Epithelial cell of proximal tubule (primary cell): ENCODE results near the gene FOXC1. TPM values are rescaled to one million over a fixed set of nuclear protein-coding genes. Genes with fewer than 3 reads are reported as not detected.

Experiments
- DNase-seq: peaks from one replicate; pipeline ENCODE4 v3.0.0-alpha.2; 2011; ENCODE audit warnings: low read depth
- H3K4me3 ChIP-seq: 2 replicates; pipeline ENCODE4 v1.5.1; 2011; ENCODE audit warnings: low read depth, mild to moderate bottlenecking, low read length
- CTCF ChIP-seq: conservative IDR thresholded peaks from 2 replicates; pipeline ENCODE4 v1.5.1; 2012; ENCODE audit warnings: low read depth, mild to moderate bottlenecking, low read length
- total RNA-seq: library from RNA; depleted of rRNA; stranded (reverse); fragments of >200 nt; gene quantifications from 2 replicates; pipeline ENCODE4 v1.2.3, GENCODE V29; 2015

FOXC1 gene
- total RNA-seq, 1 donor from 2014 or later = 27.7 TPM

- H3K4me3 ChIP-seq = peak overlapping the region; percentile 63
- DNase-seq = no peak
Observed at GRCh38 chr6:1607516-1608221, 2.0 kb upstream of the FOXC1 start.

GRCh38 chr6:1608222-1609040 is 1.3 kb upstream of the FOXC1 start:
- no peak for DNase-seq
- TF ChIP-seq CTCF = no peak
- H3K4me3 ChIP-seq = peak overlapping the region; percentile 63

More at GRCh38 chr6:1607516-1608221, 2.0 kb upstream of the FOXC1 start:
- no peak for TF ChIP-seq CTCF

GRCh38 chr6:1609041-1609647 is 571 bp upstream of the FOXC1 start:
- H3K4me3 ChIP-seq = peak overlapping the region; percentile 63
- DNase-seq = no peak
- no peak for TF ChIP-seq CTCF

GRCh38 chr6:1610497-1611321 is 994 bp downstream of the FOXC1 start:
- peak overlapping the region; percentile 81 for H3K4me3 ChIP-seq
- no peak for TF ChIP-seq CTCF
- no peak for DNase-seq

- no peak for TF ChIP-seq CTCF
- H3K4me3 ChIP-seq = peak overlapping the region; percentile 81
- no peak for DNase-seq
Observed at GRCh38 chr6:1611322-1611571, 1.5 kb downstream of the FOXC1 start.

- TF ChIP-seq CTCF = no peak
- no peak for DNase-seq
- peak overlapping the region; percentile 81 for H3K4me3 ChIP-seq
Observed at GRCh38 chr6:1611572-1612298, 2.0 kb downstream of the FOXC1 start.
